Natural killer cell (primary cell): Measurements from ENCODE around the gene SEC24C. TPM values are rescaled to one million over a fixed set of nuclear protein-coding genes. Genes with fewer than 3 reads are reported as not detected.

Source experiments
- ATAC-seq, 3 donors: fragments of 150-1000 bp in 2 of 3; fragments of 200-7000 bp in 1 of 3; cut with Tn5 transposase; 1 replicate in 1 of 3; 2 replicates in 2 of 3; pipeline ENCODE4 v1.10.0; 2021; ENCODE audit warnings: mild to moderate bottlenecking in 2 of 3, moderate library complexity in 2 of 3
- DNase-seq, 2 donors: peaks; one replicate each; pipeline versions ENCODE4 v3.0.0 to v3.0.0-alpha.2; 2013 to 2021; ENCODE audit warnings: mixed read lengths in 1 of 2
- H3K27ac ChIP-seq: one replicate; pipeline ENCODE4 v1.5.1; 2013; ENCODE audit warnings: mild to moderate bottlenecking, low read length
- H3K27me3 ChIP-seq: one replicate; pipeline ENCODE4 v1.6.1; 2013; ENCODE audit warnings: low read length; ENCODE audit not compliant: control insufficient read depth, insufficient read depth
- H3K36me3 ChIP-seq: one replicate; pipeline ENCODE4 v1.6.1; 2013; ENCODE audit warnings: low read length; ENCODE audit not compliant: control insufficient read depth, insufficient read depth
- H3K4me1 ChIP-seq: one replicate; pipeline ENCODE4 v1.6.1; 2013; ENCODE audit warnings: low read length; ENCODE audit not compliant: control insufficient read depth, insufficient read depth
- H3K4me3 ChIP-seq: one replicate; pipeline ENCODE4 v1.5.1; 2013; ENCODE audit warnings: low read length
- H3K9me3 ChIP-seq: one replicate; pipeline ENCODE4 v1.6.1; 2013; ENCODE audit warnings: low read length; ENCODE audit not compliant: control insufficient read depth, insufficient read depth
- H3K27ac Mint-ChIP-seq, 2 donors: one replicate each; pipeline ENCODE4 v1.8.0; 2022; ENCODE audit warnings: mild to moderate bottlenecking in 2 of 2, mixed read lengths in 2 of 2, moderate library complexity in 1 of 2
- H3K27me3 Mint-ChIP-seq, 2 donors: one replicate each; pipeline ENCODE4 v1.8.0; 2022; ENCODE audit warnings: low read depth in 2 of 2, mixed read lengths in 2 of 2
- H3K36me3 Mint-ChIP-seq: one replicate; pipeline ENCODE4 v1.8.0; 2022; ENCODE audit warnings: mixed read lengths
- H3K4me1 Mint-ChIP-seq, 2 donors: one replicate each; pipeline ENCODE4 v1.8.0; 2022; ENCODE audit warnings: mixed read lengths in 2 of 2
- H3K4me3 Mint-ChIP-seq: one replicate; pipeline ENCODE4 v1.8.0; 2022; ENCODE audit warnings: mild to moderate bottlenecking, moderate library complexity, mixed read lengths
- H3K9me3 Mint-ChIP-seq, 2 donors: one replicate each; pipeline ENCODE4 v1.8.0; 2022; ENCODE audit warnings: mixed read lengths in 2 of 2
- CTCF ChIP-seq: fragments of 200-600 bp; IDR thresholded peaks from one replicate; pipeline ENCODE4 v1.8.0; 2022; ENCODE audit warnings: antibody characterized with exemption
- WGBS: methylation state at CpG from one replicate; pipeline ENCODE4 v1.1.7; 2013; ENCODE audit warnings: missing lambda C conversion rate; ENCODE audit not compliant: insufficient coverage; 5-methylcytosine and 5-hydroxymethylcytosine counted together
- intact Hi-C: fragments of 100-400 bp; cut with micrococcal nuclease; formaldehyde crosslinking; loops from one replicate; pipeline ENCODE4 v1.14.2; 2022
- total RNA-seq, 4 donors: library from RNA; stranded (reverse); fragments of 120-200 nt in 1 of 4; gene quantifications; one replicate each; pipeline versions ENCODE4 v1.2.3 to v1.2.4, GENCODE V29; 2013 to 2022

SEC24C gene
- total RNA-seq, 3 donors from 2014 or later (not counting 1 experiment from before 2014, with no cell fraction given): 153 to 161 (median 160) TPM

GRCh38 chr10:73809061-73809818 lies 65.1 kb downstream of the SEC24C start:
- no peak for DNase-seq
- intact Hi-C loops: no loop called here
- no peak overlapping the region for H3K27ac ChIP-seq
- no peak overlapping the region for H3K4me3 ChIP-seq
- peaks cover 31 to 35% of the 10 kb centered on the region in 2 donors for H3K4me1 Mint-ChIP-seq
- no peak for TF ChIP-seq CTCF
- peaks cover 45% of the 10 kb centered on the region for H3K36me3 ChIP-seq
- no peaks in the 10 kb centered on the region for H3K27me3 ChIP-seq
- no peaks in the 10 kb centered on the region for H3K27me3 Mint-ChIP-seq
- H3K9me3 ChIP-seq: no peaks in the 10 kb centered on the region
- H3K4me1 ChIP-seq: peaks cover 31% of the 10 kb centered on the region
- H3K27ac Mint-ChIP-seq: peak overlapping the region; percentile 14 to 82
- H3K36me3 Mint-ChIP-seq: no peaks in the 10 kb centered on the region
- peak overlapping the region; percentile 68 for H3K4me3 Mint-ChIP-seq
- WGBS: 90% methylated on average over 4 of the region's 5 CpGs
- no peak for ATAC-seq
- no peaks in the 10 kb centered on the region for H3K9me3 Mint-ChIP-seq

- Histone ChIP-seq H3K4me3 (peak overlapping the region; percentile 57), H3K27ac (peak overlapping the region; percentile 53), H3K4me1 (peaks cover 31% of the 10 kb centered on the region), H3K36me3 (peaks cover 43% of the 10 kb centered on the region), H3K27me3 (no peaks in the 10 kb centered on the region), H3K9me3 (no peaks in the 10 kb centered on the region)
- TF ChIP-seq CTCF: no peak
- ATAC-seq (no peak), DNase-seq (no peak)
- 92% methylated on average over 6 of the region's 7 CpGs for WGBS
- Mint-ChIP-seq H3K27me3 (no peaks in the 10 kb centered on the region), H3K4me3 (peak overlapping the region; percentile 89), H3K36me3 (no peaks in the 10 kb centered on the region), H3K9me3 (no peaks in the 10 kb centered on the region), H3K27ac (peak overlapping the region; percentile 81 to 82), H3K4me1 (peaks cover 31 to 35% of the 10 kb centered on the region in 2 donors)
- intact Hi-C loops: loop anchor here (5.0 kb wide), 1 partner anchor 38 kb away; a partner anchor contains a TSS
Observed at GRCh38 chr10:73810358-73810734, 66.2 kb downstream of the SEC24C start.

- H3K9me3 Mint-ChIP-seq: no peaks in the 10 kb centered on the region
- H3K4me3 Mint-ChIP-seq: peak overlapping the region; percentile 89
- H3K27ac ChIP-seq: peak overlapping the region; percentile 72
- H3K4me1 ChIP-seq: peaks cover 31% of the 10 kb centered on the region
- H3K36me3 ChIP-seq: peaks cover 43% of the 10 kb centered on the region
- no peak for TF ChIP-seq CTCF
- no peaks in the 10 kb centered on the region for H3K27me3 ChIP-seq
- ATAC-seq (peak; percentile 14 to 24 (median 22)), DNase-seq (peak in 1 of 2 donors; percentile 76)
- intact Hi-C loops: loop anchor here (1.0 to 5.0 kb wide), 2 partner anchors 26 to 39 kb away; partner anchors contain the start of gene ZSWIM8
- no peaks in the 10 kb centered on the region for H3K9me3 ChIP-seq
- peaks cover 31 to 34% of the 10 kb centered on the region in 2 donors for H3K4me1 Mint-ChIP-seq
- no peaks in the 10 kb centered on the region for H3K36me3 Mint-ChIP-seq
- H3K4me3 ChIP-seq: peak overlapping the region; percentile 57
- WGBS: under 1% methylated on average over 63 of the region's 63 CpGs
- no peaks in the 10 kb centered on the region for H3K27me3 Mint-ChIP-seq
- H3K27ac Mint-ChIP-seq: peak overlapping the region; percentile 81 to 82
Observed at GRCh38 chr10:73810735-73811465, 66.7 kb downstream of the SEC24C start.
